ENCODE results near the gene STOML2.

Gene STOML2

GRCh38 chr9:35107297-35108290 is 4.7 kb upstream of the STOML2 start:
- peak; percentile 37 for DNase-seq

DNA sequence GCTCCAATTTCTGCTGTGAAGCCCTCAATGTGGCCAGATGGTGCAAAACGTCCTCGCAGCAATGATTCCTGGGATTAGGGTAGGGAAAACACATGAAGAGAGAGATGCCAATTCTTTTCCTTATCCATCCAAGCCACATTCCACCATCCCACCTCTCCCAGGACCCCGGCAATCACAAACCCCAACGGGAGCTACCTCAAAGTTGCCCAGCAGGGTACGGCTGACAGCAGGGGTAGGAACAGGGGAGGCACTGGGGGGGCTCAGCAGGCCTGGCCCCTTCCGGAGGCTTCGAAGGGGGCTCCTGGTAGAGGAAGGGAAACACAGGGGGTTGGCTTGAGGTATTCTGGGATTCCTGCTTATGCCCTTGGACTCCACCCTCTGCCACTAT is 3.4 kb upstream of the STOML2 start:
- DNase-seq, result peak; percentile 22

DNA sequence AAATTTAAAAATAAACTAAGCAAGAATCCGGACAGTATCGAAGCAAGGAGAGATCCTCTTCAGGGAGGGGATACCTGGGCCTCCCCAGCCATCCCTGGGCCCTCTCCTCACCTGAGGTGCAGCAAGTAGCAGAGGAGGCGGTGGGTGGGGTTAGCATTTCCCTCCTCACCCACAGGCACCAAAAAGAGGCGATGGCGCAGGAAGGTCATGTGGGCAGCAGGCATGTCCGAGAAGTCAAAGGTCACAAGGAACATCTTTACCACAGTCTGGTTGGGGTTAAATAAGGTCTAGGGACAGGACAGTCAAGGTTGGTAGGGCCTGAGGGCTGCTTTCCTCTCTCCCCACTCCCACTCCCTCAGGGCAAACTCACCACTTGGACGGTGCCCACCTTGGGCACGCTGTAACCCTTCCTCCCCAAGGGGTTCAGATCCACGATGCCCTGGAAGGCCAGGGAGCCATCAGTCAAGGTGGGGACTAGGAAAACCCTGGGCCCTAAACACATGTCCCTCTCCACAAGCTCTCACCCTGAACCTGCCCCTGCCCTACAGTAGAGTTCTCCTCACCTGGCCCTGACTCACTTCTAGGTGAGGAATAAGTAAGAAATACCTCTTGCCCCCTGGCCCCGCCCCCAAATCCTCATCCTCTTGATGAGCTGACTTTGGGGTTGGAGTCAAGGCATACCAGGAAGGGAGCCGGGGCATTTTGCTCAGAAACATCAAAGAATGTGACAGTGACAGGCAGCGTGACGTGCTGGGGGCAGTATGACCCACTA is 2.8 kb upstream of the STOML2 start:
- peak; percentile 31 for DNase-seq

DNA sequence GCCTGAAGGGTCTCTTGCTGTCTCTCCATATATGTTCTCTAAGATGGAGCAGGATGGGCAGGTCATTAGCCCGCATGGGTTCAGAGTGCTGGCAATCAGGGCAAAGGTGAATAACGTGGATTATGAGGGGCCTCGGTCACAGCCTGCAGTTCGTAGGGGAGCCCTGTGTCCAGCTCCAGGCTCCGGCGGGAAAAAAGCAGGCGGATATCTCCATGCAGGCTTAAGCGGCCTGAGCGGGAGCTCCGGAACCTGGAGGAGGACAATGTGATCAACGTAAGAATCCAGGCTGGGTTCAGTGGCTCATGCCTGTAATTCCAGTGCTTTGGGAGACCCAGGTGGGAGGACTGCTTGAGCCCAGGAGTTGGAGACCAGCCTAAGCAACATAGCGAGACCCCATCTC is 2.2 kb upstream of the STOML2 start:
- peak; percentile 31 for DNase-seq

DNA sequence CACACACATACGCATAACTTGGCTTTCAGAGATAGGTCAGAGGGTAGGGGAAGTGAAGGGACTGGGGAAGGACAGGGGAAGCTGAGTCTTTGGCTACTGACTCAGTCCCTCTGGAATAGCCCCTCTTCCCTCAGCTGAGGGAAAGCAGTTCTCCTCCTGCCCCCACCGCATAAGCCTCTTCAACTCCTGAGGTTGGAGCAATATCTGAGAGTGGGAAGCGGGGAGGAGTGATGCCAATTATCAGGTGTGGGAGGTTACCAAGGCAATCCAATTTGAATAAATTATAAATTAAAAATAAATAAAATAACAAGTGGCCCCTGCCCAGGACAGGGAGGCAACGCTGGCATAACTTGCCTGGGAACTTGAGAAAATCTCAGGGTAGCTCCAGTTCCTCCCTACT is 1.7 kb upstream of the STOML2 start:
- DNase-seq, result no peak

GRCh38 chr9:35103660-35104191 is 795 bp upstream of the STOML2 start:
- DNase-seq, result no peak

GRCh38 chr9:35102465-35102768 is 514 bp downstream of the STOML2 start:
- DNase-seq, result no peak

- DNase-seq, result no peak
These were observed 5.4 kb downstream of the STOML2 start for GRCh38 chr9:35097573-35097972.

- peak; percentile 95 for DNase-seq
These were observed 6.7 kb downstream of the STOML2 start, which contains the start of gene PIGO for GRCh38 chr9:35096035-35096849. Gene PIGO (minus strand): TSS chr9:35096591. CDS start chr9:35095565, 1,026 bp downstream.

DNA sequence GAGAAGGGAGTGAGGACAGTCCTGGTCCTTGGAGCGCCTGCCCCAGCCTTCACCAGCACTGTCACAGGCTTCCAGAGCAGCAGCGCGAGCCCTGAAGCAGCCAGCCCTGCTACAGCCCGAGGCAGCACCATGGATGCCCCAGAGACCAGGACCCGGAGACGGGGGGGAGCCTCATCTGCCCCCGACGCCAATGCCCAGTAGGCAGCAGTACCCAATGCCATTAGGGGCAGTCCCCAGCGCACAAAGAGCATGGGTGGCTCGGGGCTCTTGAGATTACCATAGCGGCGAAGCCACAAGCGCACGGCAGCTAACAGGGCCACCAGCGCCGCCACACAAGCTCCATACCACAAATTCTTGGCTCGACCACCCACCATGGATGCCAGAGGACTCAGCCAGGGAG is 11.4 kb downstream of the STOML2 start:
- DNase-seq, result no peak

DNA sequence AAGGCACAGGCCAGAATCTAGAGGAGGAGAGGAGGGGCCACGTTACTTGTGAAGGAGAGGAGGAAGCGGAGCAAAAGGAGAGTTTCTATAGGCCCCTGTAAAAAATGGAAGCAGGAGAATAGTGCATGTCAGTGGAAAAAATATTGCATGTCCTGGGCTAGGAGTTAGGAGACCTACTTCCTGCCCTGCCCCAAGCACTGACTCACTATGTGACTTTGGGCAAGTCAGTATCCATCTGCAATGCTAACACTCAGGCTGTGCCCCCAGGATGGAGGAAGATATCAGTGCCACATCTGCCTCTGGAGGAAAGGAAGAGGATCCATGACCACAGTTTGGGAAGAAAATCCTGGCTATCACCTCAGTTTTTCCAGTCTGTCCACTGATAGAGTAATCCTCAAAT is 13.5 kb downstream of the STOML2 start:
- DNase-seq, result no peak

DNA sequence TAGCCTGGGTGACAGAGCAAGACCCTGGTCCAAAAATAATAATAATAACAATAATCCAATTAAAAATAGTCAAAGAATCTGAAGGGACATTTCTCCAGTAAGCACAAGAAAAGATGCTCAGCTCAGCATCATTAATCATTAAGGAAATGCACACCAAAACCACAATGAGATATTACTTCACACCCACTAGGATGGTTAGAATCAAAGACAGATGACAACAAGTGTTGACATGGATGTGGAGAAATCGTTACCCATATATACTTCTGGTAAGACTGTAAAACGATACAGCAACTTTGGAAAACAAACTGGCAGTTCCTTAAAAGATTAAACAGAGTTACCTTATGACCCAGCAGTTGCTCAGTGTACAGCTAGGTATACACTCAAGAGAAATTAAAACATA is 17.9 kb downstream of the STOML2 start:
- DNase-seq, result no peak

DNA sequence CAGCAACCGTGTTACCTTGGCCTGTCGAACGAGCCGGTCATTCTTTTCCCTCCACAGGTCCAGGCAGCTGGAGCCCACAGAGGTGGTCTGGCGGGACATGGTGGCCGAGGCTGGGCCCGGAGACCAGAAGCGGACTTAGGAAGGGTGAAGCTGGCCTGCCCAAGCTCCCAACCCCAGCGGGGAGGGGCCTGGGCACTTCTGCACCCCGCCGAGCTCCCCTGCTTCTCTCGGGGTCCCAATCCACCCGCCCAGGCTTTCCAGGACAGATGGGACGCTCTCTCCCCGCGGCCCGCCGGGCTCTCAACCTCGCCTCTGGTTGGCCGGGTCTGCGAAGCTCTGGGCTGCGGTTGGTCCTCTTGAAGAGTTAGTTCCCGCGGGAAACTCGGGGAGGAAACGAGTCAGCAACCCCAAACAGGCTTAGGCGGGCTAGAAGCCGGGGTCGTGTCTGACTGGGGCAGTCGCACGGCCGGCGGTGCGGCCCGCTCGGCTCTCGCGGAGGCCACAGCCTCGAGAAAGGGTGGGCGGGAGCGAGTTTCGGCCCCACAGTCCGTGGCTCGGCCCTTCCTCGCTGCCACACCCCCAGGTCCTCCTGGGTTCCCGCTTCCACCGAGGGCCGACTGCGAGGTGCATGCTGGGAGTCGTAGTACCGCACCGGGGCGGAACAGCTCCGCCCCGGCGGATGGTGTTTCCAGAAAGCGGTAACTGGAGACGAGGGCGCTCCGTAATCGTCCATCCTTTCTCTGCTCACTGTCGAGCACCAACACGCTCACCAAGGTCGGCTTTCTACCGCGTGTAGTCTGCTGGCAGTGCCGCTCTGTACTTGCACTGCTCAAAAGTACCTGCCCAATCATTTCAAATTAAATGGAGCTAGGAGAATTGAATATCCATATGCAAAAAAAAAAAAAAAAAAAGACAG is 23.2 kb downstream of the STOML2 start, which contains the start of gene FANCG:
Gene FANCG, minus strand, starts transcription at position 517 of the 916 bp plus-strand sequence. Its CDS starts 418 bp downstream, at position 99.
- peak; percentile 95 for DNase-seq

- no peak for DNase-seq
These were observed 23.9 kb downstream of the STOML2 start for GRCh38 chr9:35079041-35079425.

DNA sequence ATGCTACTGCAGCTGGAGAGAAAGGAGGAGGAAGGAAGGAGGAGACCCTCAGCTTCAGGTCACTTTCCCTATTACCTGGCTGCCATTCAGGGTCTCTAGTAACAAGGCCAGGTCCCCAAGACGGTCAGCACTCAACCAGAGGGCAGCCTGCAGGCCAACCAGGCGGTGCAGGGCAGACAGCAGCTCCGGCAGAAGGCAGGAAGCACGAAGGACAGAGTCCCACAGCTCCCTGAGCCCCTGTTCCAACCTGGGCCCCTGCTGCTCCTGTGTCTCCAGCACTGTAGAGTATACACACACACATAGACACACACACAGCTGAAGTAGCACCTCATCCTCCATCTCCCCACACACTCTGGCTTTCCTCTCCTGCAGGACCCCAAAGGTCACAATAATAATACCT is 24.9 kb downstream of the STOML2 start:
- DNase-seq, result no peak

GRCh38 chr9:35076848-35077247 is 26.1 kb downstream of the STOML2 start:
- no peak for DNase-seq

- DNase-seq, result no peak
These were observed 27.6 kb downstream of the STOML2 start for GRCh38 chr9:35075358-35075757.

DNA sequence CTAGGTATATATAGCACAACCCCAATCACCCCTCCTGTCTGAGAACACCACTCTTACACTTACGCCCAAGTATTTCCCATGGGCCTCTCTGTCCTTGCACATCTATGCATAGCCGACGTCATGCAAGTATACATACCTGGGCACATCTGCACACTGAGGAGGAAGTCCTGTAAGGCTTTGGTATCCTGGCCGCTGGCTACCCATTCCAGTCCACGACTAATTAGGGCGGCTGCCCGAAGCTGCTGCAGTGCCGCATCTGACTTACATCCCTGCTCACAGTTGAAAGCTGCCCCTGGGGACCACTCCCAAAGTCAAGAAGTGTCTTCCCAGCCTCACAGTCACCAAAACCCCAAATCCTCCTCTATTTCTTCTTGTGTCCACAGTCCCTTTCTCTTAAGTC is 28.1 kb downstream of the STOML2 start:
- no peak for DNase-seq

DNA sequence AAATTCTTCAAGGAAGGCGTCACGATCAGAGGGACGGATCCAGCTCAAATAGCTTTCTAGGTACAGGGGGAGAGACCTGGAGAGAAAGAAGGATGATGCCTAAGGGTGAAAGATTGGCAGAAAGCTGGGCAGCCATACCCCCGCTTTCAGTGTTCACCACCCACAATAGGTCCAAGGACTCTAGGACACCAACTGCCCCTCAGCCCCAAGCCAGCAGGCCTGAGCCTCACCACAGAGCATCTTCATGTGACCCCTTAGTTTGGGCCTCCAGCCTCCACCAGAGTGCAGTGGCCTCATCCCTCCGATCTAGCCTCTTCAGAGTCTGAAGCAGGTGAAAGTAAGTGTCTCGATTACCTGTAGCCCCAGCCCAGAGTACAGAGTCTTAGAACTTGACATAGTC is 28.8 kb downstream of the STOML2 start:
- no peak for DNase-seq

DNA sequence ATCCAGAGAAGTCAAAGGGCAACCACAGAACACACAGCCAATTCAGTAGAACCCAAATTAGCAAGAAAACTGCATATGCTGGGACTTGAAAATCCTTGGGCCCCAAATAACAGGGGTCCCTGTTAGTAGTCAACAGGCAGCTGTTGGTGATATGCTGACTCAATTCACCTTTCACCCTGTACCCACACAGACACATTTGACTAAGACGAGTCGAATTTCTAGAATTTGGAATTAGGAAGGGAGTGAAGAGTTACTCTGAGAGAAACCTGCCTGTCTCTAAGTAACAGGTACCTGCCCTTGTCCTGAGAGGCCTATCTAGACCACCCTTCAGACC is 29.7 kb downstream of the STOML2 start:
- DNase-seq, result no peak

DNA sequence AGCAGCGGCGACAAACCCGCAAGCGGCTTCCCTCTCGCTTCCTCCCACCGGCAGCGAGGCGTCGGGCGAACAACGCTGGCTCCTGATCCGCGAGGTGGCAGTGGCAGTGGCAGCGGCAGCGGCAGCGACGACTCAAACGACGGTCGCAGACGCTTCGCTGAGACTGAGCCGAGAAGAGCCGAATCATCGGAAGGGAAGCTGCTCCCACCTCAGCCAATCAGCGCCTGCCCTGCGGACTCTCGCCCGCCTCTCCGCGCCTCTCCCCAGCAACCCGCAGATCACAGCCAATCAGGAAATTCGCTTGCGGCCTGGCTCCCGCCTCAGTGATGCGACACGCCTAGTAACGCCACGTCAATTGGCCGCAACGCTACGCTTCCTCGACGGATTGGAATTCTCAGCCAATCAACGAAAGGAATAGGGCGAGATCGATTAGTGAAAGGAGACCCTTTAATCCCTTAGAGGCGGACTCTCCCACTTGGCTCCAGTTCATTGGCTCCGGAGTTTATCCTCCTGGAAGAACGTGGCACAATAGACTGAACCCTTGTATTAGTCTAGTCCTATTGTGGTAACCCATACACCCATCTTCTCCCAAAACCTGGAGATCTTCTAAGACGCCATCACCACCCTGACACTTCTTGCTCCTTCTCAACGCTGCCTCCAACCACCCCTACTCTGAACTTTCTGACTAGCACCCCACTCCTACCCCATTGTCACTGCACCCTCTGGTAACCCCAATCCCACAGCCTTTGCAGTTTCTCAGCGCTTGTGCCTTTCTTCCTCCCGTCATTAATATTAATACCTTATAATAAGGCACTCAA is 30.3 kb downstream of the STOML2 start, which contains the start of gene VCP:
Gene VCP, minus strand, starts transcription at position 165 of the 818 bp plus-strand sequence. CDS start 272 bp downstream, outside the sequence.
- peak; percentile 100 for DNase-seq

Measured in islet precursor cell (in vitro differentiated cells).